Right atrium auricular region (tissue), 2 donors: ENCODE results near the gene MCC. TPM values are rescaled to one million over a fixed set of nuclear protein-coding genes. Genes with fewer than 3 reads are reported as not detected.

Experiments
- DNase-seq: peaks from one replicate; pipeline ENCODE4 v3.0.0-alpha.2; 2019; ENCODE audit warnings: low spot score
- H3K27ac ChIP-seq, 2 donors: fragments of 200-600 bp; sonication (generic); 1 replicate in 1 of 2; 2 replicates in 1 of 2; pipeline ENCODE4 v1.5.1; 2016 to 2019
- H3K27me3 ChIP-seq, 2 donors: fragments of 200-600 bp; sonication (generic); one replicate each; pipeline versions ENCODE4 v1.5.1 to v1.6.0; 2017 to 2019
- H3K36me3 ChIP-seq: fragments of 200-600 bp; sonication (generic); one replicate; pipeline ENCODE4 v1.5.1; 2016
- H3K4me1 ChIP-seq, 2 donors: fragments of 200-600 bp; sonication (generic); one replicate each; pipeline versions ENCODE4 v1.5.1 to v1.6.0; 2017 to 2019
- H3K4me3 ChIP-seq, 2 donors: fragments of 200-600 bp; sonication (generic); 1 replicate in 1 of 2; 2 replicates in 1 of 2; pipeline ENCODE4 v1.5.1; 2017 to 2019; ENCODE audit warnings: mild to moderate bottlenecking in 1 of 2, moderate library complexity in 1 of 2
- H3K9me3 ChIP-seq, 2 donors: fragments of 200-600 bp; sonication (generic); one replicate each; pipeline ENCODE4 v1.5.1; 2019
- CTCF ChIP-seq, 2 donors: fragments of 200-600 bp; sonication (generic); IDR thresholded peaks; one replicate each; pipeline ENCODE4 v1.5.1; 2019; ENCODE audit warnings: antibody characterized with exemption in 2 of 2
- total RNA-seq, 2 donors: library from RNA; depleted of rRNA; stranded (reverse); fragments of >200 nt; gene quantifications; one replicate each; pipeline ENCODE4 v1.1.0, GENCODE V29; 2016

MCC gene
- total RNA-seq, 2 donors from 2014 or later = 28.8 to 31.7 TPM

GRCh38 chr5:113025596-113025995 lies 462.7 kb downstream of the MCC start:
- H3K4me3 ChIP-seq = no peak overlapping the region
- no peak overlapping the region for H3K27ac ChIP-seq
- H3K27me3 ChIP-seq = no peaks in the 10 kb centered on the region
- no peaks in the 10 kb centered on the region for H3K9me3 ChIP-seq
- no peak for TF ChIP-seq CTCF (IDR thresholded peaks at IDR 0.05)
- H3K36me3 ChIP-seq = peaks cover 31% of the 10 kb centered on the region
- H3K4me1 ChIP-seq = no peaks in the 10 kb centered on the region
- DNase-seq = no peak

GRCh38 chr5:113024076-113024697 lies 464.1 kb downstream of the MCC start:
- no peak overlapping the region for H3K4me3 ChIP-seq
- no peaks in the 10 kb centered on the region for H3K9me3 ChIP-seq
- no peak for DNase-seq
- no peaks in the 10 kb centered on the region for H3K4me1 ChIP-seq
- no peak for TF ChIP-seq CTCF (IDR thresholded peaks at IDR 0.05)
- no peaks in the 10 kb centered on the region for H3K27me3 ChIP-seq
- H3K36me3 ChIP-seq = peaks cover 33% of the 10 kb centered on the region
- no peak overlapping the region for H3K27ac ChIP-seq

- H3K27me3 ChIP-seq = no peaks in the 10 kb centered on the region
- H3K9me3 ChIP-seq = no peaks in the 10 kb centered on the region
- H3K27ac ChIP-seq = no peak overlapping the region
- peaks cover 29% of the 10 kb centered on the region for H3K36me3 ChIP-seq
- H3K4me3 ChIP-seq = no peak overlapping the region
- no peak for DNase-seq
- no peaks in the 10 kb centered on the region for H3K4me1 ChIP-seq
- TF ChIP-seq CTCF (IDR thresholded peaks at IDR 0.05) = no peak
Measured at GRCh38 chr5:113022661-113023060, 465.6 kb downstream of the MCC start.

GRCh38 chr5:113020461-113021273 lies 467.6 kb downstream of the MCC start:
- H3K4me1 ChIP-seq = no peaks in the 10 kb centered on the region
- no peak overlapping the region for H3K27ac ChIP-seq
- DNase-seq = no peak
- no peaks in the 10 kb centered on the region for H3K27me3 ChIP-seq
- peaks cover 12% of the 10 kb centered on the region for H3K36me3 ChIP-seq
- TF ChIP-seq CTCF (IDR thresholded peaks at IDR 0.05) = no peak
- no peak overlapping the region for H3K4me3 ChIP-seq
- no peaks in the 10 kb centered on the region for H3K9me3 ChIP-seq

GRCh38 chr5:113017881-113018635 lies 470.2 kb downstream of the MCC start:
- TF ChIP-seq CTCF (IDR thresholded peaks at IDR 0.05) = no peak
- no peak for DNase-seq
- Histone ChIP-seq H3K9me3 (no peaks in the 10 kb centered on the region), H3K27ac (no peak overlapping the region), H3K27me3 (no peaks in the 10 kb centered on the region), H3K4me3 (no peak overlapping the region), H3K36me3 (peaks cover 23% of the 10 kb centered on the region), H3K4me1 (no peaks in the 10 kb centered on the region)
